ENCODE results near the gene RAD51.

GRCh38 chr15:40706121-40706520 lies 11.1 kb downstream of the RAD51 start:
- TF ChIP-seq, protein P1, sequence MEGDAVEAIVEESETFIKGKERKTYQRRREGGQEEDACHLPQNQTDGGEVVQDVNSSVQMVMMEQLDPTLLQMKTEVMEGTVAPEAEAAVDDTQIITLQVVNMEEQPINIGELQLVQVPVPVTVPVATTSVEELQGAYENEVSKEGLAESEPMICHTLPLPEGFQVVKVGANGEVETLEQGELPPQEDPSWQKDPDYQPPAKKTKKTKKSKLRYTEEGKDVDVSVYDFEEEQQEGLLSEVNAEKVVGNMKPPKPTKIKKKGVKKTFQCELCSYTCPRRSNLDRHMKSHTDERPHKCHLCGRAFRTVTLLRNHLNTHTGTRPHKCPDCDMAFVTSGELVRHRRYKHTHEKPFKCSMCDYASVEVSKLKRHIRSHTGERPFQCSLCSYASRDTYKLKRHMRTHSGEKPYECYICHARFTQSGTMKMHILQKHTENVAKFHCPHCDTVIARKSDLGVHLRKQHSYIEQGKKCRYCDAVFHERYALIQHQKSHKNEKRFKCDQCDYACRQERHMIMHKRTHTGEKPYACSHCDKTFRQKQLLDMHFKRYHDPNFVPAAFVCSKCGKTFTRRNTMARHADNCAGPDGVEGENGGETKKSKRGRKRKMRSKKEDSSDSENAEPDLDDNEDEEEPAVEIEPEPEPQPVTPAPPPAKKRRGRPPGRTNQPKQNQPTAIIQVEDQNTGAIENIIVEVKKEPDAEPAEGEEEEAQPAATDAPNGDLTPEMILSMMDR (conservative IDR thresholded peaks at IDR 0.05), result no peak
- no peak for TF ChIP-seq EZH2 (IDR thresholded peaks at IDR 0.05; ENCODE audit: low read depth)

All from PC-9 (cell line).